ENCODE data around the gene TRIM72.
"Not testable (repeated sequence)": the region's sequence is repeated elsewhere in the genome, so short reads cannot be mapped to it uniquely, and the experiment has no call there.

The TRIM72 gene, protein sequence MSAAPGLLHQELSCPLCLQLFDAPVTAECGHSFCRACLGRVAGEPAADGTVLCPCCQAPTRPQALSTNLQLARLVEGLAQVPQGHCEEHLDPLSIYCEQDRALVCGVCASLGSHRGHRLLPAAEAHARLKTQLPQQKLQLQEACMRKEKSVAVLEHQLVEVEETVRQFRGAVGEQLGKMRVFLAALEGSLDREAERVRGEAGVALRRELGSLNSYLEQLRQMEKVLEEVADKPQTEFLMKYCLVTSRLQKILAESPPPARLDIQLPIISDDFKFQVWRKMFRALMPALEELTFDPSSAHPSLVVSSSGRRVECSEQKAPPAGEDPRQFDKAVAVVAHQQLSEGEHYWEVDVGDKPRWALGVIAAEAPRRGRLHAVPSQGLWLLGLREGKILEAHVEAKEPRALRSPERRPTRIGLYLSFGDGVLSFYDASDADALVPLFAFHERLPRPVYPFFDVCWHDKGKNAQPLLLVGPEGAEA

DNA sequence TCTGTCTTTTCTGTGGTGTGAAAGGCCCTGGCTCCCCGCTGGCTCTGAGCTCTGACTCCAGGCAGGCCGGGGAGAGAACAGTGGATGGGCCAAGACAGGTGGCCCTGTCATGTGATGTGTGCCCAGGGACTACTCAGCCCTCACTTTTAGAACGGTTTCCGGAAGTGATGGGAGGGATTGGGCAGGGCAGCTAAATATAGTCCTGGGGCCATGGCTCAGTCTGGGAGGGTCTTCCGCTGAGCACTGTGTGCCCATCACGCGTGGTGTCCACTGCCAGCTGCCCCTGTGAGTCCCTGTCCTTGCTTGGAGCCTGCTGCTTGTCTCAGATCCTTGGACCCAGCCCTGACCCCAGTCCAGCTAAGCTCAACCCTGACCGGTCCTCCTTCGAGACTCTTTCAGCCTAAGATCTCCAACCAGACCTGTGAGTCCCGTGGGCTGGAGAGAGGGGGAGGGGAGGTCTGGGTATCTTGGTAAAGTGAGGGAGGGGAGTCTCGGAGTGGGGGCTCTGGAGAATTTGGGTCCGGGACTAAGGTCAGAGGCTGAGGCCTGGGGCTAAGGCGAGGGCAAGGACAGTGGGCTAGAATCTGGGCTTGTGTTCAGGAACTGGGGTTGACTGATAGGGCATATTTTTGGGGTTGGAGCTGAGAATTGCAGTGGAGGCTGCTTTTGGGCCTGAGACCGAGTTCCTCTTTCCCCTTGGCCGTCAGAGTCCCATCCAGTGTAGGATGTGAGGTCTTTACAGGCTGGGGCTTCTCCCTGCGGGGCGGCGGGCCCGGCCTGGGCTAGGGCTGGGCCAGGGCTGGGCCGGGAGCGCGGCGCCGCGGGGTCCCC is at the start of gene TRIM72:
TSS of gene TRIM72 (plus strand) at position 243 of the 831 bp plus-strand sequence. CDS start 620 bp downstream, outside the sequence.
- no peak for FAIRE-seq

DNA sequence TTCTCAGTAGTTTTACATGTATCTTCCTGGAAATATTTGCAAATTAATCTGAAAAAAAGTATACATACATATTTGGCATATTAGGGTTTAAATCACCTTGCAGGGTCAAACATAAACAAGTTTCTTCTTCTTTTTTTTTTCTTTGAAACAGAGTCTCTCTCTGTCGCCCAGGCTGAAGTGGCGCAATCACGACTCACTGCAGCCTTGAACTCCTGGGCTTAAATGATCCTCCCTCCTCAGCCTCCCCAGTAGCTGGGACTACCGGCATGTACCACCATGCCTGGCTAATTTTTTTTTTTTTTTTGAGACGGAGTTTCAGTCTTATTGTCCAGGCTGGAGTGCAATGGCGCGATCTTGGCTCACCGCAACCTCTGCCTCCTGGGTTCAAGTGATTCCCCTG is 46.6 kb upstream of the TRIM72 start:
- no peak for FAIRE-seq

DNA sequence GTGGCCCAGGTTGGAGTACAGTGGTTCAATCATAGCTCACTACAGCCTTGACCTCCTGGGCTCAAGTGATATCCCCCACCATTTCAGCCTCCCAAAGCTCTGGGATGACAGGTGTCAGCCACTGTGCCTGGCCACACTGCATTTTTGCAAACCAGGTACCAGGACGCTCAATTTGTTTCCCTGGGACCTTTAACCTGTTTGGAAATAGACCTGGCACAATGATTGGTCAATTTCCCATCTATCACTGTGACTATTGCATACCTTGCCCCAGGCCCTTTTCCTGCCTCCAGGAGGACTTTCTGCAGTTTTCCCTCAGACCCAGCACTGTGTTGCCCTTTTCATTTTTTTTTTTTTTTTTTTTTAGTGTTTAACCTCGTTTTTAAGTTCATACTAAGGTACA is 45.1 kb upstream of the TRIM72 start:
- no peak for FAIRE-seq

DNA sequence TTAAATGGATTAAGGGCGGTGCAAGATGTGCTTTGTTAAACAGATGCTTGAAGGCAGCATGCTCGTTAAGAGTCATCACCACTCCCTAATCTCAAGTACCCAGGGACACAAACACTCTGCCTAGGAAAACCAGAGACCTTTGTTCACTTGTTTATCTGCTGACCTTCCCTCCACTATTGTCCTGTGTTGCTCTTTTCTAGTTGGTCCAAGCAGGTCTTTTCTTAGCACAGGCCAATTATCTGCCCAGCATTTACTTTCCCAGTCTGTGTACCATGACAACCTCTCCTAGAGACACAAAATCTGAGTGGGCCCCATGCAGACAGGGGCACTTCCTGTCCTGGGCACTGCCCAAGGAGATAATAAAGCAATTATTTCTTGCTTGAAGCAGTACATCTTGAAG is 43.9 kb upstream of the TRIM72 start:
- FAIRE-seq: not testable (repeated sequence)

DNA sequence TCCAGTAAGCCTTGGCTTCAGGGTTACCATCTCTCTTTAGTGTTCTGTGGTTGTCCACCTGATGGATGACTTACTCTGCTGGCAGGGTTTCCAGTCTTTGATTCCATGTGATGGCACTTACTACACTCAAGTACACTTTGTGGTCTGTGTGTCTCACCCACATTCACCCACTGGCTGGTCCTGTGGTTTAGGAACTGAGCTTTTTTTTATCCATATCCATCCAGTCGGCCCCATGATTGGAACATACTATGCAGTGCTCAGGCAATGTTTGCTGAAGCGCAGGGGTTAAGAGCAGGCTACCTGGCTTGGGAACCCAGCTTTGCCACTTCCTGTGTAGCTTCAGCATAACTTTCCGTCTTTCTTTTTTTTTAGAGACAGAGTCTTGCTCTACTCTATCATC is 36.8 kb upstream of the TRIM72 start:
- no peak for FAIRE-seq

DNA sequence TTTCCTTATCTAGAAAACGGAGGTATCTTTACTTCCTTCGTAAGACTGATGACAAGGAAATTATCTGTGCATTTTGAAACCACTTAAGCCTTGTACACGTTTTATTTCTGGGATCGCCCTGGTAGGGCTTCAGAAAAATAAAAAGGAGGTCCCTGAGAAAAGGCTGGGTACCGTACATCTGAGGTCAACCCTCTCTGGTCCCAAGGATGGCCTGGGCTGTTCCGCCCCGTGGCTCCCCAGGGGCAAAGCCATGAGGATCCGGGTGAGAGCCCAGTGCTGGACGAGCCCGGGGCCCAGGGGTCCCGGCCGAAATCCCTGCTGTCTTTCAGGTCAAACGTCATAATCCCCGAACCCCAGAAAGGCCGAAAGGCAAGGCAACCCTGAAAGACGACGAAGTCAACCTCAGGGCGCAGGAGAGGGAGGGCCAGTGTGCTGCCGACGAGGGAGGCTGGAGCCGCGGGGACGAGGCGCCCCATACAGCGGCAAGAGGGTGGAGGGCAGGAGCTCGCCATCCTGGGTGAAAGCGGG is 34.6 kb upstream of the TRIM72 start:
- FAIRE-seq: no peak

DNA sequence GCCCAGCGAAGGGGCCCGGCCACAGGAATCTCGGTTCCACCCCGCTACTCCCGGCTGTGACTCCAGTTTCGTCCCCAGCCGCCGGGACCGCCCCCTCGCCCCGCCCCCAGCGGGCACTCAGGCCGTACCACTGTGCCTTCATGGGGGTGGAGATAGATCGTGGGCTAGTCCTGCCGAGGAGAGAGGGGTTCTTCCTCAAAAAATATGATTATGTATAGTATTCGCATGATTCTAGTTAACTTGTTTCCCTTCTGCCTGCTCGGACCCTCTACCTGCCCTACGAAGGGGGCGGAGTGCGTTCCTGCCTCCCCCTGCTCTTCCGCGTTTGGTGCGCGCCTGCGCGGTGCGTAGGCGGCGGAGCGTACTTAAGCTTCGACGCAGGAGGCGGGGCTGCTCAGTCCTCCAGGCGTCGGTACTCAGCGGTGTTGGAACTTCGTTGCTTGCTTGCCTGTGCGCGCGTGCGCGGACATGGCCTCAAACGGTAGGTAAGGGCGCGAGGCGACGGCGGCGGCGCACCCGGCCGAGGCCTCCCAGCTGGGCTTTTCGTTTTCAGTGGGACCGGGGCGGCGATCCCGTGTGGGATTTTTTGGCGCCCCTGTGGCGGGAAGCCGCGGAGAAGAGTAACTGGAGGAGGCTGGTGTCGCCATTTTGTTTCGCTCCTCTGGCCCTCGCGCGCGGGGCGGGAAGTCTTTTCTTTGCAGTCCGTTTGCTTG is 34.0 kb upstream of the TRIM72 start, which contains the start of gene FUS:
TSS of gene FUS (plus strand) at position 393 of the 713 bp plus-strand sequence. CDS start at position 469, 76 bp downstream.
- FAIRE-seq: no peak

DNA sequence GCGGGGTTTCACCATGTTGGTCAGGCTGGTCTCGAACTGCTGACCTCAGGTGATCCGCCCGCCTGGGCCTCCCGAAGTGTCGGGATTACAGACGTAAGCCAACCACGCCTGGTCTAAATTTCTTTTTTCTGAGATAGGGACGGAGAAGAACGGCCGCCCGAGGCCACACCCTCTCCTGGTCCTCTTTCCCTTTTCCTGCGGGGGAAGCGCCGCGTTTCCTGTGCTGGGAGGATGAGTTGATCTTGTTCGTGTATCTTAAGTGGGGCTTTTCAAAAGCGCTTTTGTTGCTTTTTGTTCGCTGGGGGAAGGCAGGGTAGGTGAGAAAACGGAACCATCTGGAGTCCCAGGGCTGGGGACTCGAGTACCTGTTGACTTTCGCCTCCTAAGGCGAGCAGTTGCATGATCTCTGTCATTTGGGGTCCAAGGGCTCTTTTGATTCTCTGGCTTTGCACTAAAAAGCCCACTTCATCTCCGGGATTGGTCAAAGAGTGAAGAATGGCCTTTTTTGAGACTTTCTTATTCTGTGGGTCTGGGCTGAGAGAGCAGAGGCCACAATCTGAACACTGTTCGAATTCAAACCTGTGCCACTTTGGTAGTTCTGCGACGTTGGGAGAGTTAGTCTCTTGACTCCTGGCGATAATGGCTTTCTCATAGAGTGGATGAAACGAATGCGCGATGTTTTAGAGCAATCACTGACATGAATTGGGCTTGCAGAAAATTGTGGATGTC is 32.7 kb upstream of the TRIM72 start:
- no peak for FAIRE-seq

DNA sequence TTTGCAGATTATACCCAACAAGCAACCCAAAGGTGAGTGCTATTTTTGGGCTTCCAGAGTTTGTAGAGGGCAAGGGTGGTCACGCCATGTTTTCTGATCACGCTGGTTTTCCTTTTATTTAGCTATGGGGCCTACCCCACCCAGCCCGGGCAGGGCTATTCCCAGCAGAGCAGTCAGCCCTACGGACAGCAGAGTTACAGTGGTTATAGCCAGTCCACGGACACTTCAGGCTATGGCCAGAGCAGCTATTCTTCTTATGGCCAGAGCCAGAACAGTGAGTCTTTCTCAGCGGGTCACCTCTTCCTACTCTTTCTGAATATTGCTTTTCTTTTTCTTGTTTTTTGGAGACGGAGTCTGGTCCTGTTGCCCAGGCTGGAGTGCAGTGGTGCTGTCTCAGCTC is 31.5 kb upstream of the TRIM72 start:
- no peak for FAIRE-seq

DNA sequence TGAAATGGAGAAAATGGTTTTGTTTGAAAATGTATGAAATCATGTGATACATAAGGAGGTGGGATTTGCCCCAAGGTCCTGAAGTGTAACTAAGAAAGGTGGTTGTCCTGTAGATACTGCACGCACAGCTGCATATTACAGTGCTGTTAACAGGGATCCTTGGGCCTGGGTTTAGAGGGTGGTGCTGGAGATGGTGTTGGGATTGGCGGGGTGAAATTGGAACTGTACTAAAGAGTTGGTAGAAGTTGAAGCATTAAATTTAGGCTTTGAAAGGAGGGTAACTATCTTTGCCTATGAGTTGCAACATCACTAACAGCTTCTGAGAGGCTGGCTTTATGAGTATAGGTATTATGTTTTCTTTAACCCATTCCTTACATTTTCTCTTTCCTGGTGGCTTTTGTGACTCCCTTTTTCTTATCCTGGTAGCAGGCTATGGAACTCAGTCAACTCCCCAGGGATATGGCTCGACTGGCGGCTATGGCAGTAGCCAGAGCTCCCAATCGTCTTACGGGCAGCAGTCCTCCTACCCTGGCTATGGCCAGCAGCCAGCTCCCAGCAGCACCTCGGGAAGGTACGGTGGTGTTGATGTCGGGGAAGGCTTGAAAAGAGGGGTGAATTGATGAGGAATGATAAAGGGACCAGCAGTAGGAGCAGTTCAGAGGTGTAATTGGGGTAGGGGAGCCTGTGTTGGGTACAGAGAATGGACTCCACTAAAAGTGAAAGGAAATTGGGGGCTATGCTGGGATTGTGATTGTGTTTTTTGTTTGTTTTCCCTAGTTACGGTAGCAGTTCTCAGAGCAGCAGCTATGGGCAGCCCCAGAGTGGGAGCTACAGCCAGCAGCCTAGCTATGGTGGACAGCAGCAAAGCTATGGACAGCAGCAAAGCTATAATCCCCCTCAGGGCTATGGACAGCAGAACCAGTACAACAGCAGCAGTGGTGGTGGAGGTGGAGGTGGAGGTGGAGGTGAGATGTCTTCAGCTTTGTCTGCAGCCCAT is 30.2 kb upstream of the TRIM72 start:
- no peak for FAIRE-seq

DNA sequence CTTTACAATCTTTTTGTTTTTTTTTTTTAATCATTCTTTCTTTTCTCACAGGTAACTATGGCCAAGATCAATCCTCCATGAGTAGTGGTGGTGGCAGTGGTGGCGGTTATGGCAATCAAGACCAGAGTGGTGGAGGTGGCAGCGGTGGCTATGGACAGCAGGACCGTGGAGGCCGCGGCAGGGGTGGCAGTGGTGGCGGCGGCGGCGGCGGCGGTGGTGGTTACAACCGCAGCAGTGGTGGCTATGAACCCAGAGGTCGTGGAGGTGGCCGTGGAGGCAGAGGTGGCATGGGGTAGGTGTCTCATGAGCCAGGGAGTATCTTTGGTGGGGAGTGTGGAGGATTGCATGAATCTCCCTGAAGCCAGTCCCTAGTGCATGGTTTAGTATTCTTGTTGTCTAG is 29.0 kb upstream of the TRIM72 start:
- no peak for FAIRE-seq

DNA sequence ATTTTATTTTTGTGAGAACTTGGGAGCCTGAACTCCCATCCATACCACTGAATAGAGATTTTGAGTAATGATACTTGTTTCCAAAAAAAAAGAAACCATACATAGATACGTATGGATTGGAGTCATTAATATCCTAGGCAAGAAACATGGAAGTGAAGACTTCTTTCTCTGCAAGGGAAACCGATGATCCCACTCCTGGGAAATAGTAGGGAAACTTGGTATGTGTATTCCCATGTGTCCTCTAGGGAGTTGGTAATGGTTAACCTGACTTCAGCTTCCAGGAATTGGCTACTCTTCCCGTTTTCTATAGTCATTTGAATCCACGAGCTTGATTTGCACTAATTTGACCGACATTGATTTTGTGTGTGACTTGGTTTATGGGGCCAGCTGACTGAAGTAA is 28.6 kb upstream of the TRIM72 start:
- no peak for FAIRE-seq

DNA sequence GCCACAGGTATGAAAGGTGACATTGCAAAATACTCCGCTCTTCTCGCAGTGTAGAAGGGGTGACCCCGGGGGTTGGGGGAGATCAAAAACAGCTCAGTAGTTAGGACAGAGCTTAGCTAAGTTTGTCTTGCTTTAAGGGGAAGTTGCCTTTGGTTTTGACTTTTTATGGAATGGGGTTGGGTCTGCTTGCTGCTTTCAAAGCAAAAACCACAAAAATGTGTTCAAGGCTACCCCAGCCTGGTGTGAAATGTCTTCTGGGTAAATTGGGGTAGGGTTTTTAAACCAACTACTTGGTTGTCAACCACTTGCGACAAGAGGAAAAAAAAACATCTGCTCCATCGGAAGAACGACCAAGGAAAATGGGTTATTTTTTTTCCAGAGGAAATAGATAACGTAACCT is 27.7 kb upstream of the TRIM72 start:
- no peak for FAIRE-seq

DNA sequence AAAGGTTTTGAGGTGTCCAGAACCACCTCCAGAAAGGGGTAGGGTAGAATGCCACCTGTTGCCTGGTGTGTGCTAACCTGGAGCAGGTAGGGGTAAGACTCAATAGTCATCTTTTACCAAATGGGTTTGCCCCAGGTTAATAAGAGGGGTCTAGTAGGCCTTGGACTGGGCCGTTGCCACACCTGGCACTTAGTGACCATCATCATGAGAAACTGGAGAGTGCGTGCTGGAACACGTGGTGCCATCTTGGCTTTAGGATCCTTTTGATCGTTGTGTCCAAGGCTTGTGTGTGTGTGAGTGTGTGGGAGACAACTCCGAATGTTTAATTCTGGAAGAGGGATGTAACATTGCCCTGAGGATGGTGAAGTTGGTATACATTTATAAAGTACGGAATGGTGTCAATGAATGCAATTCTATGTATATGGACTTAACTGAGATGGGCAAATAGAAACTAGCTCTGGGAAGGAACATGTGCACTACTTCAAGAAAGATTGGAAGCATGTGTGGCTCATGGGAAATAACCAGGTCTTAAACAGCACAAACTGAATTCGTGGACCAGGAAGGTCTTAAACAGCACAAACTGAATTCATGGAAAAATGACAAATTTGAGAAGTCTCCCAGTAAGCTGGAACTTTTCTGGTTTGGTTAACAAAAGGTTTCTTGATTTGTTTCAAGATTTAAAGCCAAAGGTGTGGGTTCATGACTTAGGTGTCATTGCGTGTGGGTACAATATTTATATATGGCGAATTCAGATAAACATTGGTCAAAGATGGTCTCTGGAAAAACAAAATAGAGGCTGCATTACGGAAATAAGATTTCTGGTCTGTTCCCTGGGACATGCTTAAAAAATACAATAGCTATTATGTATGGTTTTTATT is 26.8 kb upstream of the TRIM72 start:
- FAIRE-seq: no peak

DNA sequence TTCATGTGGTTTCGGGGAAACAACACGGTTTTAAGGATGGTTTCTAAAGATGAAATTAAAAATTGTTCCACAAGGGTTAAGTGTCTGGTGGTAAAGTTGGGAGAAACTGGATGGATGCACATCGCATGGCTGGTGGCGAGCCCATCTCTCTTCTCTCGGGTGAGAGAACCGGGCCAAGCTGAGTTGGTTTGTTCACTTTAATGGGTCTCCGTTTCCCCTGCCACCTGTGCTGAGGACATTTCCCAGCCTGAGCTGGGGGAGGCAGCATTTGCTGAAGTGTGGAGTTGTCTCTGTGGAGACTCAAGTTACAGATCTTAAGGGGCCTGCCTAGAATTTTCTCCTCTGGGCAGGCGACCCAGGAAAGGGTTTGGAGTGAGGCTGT is 26.1 kb upstream of the TRIM72 start:
- no peak for FAIRE-seq

DNA sequence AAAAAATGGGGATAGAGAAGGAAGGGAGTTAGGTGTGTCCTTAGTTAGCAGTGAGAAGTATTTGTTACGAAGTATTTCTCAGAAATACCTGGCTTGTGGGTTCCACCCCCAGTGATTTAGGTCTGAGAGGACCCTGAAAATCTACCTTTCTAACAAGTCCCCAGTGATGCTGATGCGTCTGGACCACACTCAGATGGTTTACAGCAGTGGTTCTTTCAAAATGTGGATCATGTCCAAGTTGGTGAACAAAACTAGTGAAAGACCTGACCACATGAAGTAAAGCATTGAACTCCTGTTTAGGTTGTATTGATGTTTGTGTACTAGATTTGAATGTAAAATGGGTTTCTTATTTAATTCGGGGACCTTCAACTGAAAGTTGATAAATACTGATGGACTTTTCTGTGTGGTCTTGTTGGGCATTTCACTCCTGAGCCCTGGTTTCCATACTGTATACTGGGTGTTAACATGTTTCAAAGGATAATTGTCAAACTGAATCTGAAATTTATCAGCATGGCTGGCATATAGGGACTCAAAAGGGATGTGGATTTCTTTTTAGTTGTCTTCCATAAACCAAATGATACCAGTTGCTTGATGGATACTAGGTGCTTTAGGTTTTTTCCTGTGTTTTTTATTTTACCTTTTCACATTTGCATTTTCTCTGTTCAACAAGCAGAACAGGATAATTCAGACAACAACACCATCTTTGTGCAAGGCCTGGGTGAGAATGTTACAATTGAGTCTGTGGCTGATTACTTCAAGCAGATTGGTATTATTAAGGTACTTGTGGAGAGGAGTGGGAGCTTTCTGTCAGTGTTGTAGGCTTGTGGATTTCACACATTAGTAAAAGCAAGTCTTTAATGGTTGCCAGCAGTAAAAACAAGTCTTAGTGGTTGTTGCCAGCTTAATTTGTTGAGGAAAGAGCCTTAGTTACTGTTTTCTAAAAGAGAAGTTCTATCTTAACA is 25.2 kb upstream of the TRIM72 start:
- no peak for FAIRE-seq

DNA sequence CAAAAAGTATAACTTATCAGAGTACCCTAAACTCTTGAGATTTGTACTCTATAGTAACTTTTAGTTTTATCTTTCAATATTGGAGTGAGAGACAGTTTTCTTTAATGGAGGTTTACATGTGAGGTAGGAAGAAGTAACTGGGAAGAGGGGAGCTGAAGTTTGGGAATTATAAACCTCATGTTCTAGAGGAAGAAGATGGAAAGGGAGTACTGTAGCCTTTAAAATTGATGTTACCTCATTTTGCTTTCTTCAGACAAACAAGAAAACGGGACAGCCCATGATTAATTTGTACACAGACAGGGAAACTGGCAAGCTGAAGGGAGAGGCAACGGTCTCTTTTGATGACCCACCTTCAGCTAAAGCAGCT is 24.5 kb upstream of the TRIM72 start:
- FAIRE-seq: no peak

DNA sequence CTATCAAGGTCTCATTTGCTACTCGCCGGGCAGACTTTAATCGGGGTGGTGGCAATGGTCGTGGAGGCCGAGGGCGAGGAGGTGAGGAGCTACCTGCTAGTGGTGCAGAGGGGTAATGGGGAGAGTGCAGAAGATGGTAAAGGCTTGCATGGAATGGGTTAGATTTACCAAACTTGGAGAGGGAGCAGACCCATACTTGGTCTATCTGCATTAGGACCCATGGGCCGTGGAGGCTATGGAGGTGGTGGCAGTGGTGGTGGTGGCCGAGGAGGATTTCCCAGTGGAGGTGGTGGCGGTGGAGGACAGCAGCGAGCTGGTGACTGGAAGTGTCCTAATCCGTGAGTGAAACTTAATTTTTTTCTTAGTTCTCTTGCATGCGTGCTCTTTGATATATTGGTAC is 23.9 kb upstream of the TRIM72 start:
- FAIRE-seq: no peak
